Astrocyte (in vitro differentiated cells and primary cell): Measurements from ENCODE around the gene RRP36.

Experiments used
- CTCF ChIP-seq: IDR thresholded peaks from 2 replicates; pipeline ENCODE4 v1.5.1; 2011; ENCODE audit warnings: low read depth, mild to moderate bottlenecking, inconsistent platforms, low read length, moderate library complexity; ENCODE audit not compliant: insufficient read depth
- EZH2 ChIP-seq: IDR thresholded peaks from 2 replicates; pipeline ENCODE4 v1.6.1; 2012; ENCODE audit warnings: mild to moderate bottlenecking, low read length, inconsistent platforms; ENCODE audit not compliant: insufficient read depth

- TF ChIP-seq CTCF = no peak
- no peak for TF ChIP-seq EZH2
These were observed 24.9 kb upstream of the RRP36 start for GRCh38 chr6:42996513-42996912.
